Stimulated activated CD8-positive, alpha-beta memory T cell treated with anti-CD3 and anti-CD28 coated beads, Interleukin-12 subunit alpha, Interleukin-12 subunit beta, amount 100 ng/mL, for 4 hours (primary cell): Measurements from ENCODE around the gene NOX5.

Source experiments
- DNase-seq: peaks from one replicate; pipeline ENCODE4 v3.0.0-alpha.2; 2020; ENCODE audit warnings: low read depth

The NOX5 gene

GRCh38 chr15:69104050-69104750 is 89.7 kb downstream of the NOX5 start:
- no peak for DNase-seq

DNA sequence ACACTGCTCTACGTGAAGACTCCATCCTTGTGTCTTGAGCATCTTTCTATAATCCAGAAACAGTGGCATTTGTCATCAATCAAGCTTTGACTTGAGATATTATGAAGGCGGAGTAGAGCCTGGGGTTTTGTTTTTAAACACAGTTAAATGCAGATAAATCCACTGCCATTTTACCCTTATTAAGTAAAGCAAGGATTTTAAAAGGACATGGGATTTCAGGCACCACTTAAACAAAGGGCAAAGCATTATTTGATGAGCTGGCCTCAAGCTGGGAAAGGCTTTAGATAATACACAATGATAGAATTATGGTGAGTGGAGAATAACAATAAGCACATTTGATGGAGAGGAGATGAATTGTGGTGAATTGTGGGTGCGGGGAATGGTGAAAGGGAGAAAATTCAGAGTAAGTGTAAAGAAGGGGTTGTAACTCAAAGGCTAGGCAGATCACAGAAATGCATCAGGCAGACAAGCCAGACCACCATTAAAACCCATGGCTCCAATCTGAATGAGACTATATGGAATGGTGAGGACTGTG is 91.0 kb downstream of the NOX5 start:
- DNase-seq: no peak

DNA sequence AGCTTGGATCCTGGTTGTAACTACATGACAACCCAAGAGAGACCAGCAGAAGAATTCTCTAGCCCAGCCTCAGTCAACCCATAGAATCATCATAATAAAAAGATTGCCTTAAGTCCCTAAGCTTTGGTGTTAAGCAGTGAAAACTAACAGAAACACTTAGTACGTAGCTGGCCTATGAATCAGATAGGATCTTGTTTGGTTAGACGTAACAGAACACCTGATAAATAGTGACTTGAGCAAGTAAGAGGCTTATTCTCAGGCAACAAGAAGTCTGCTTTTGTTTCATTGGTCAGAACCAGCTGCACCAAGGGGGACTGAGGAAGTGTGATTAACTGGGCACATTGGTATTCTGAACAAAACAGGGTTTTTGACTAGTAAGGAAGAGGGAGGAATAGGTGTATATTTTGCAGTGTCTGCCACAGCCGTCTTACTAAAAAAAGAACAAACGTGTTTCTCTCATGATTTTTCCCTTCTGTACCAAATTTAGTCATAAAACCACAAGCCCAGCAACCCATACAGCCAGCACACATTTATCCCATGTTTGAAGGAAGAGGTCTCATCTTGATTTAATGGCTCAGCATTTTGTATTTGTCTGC is 92.6 kb downstream of the NOX5 start:
- no peak for DNase-seq
